Lung (tissue), 12 donors: ENCODE results near the gene SLC39A2. TPM values are rescaled to one million over a fixed set of nuclear protein-coding genes. Genes with fewer than 3 reads are reported as not detected.

Experiments used
- ATAC-seq: fragments of 200-7000 bp; cut with Tn5 transposase; one replicate; pipeline ENCODE4 v1.9.1; 2020; ENCODE audit warnings: moderate number of reproducible peaks; ENCODE audit not compliant: insufficient read depth, low FRiP score
- DNase-seq, 3 donors: peaks; one replicate each; pipeline ENCODE4 v3.0.0-alpha.2; 2013 to 2017
- H3K27ac ChIP-seq, 2 donors: one replicate each; pipeline ENCODE4 v1.5.1; 2013; ENCODE audit warnings: mild to moderate bottlenecking in 2 of 2, moderate library complexity in 2 of 2, control low read depth in 1 of 2, inconsistent platforms in 1 of 2, low read depth in 1 of 2, low read length in 1 of 2
- H3K27me3 ChIP-seq, 3 donors: one replicate each; pipeline ENCODE4 v1.5.1; 2013; ENCODE audit warnings: low read length in 2 of 3; ENCODE audit not compliant: control insufficient read depth in 3 of 3, insufficient read depth in 3 of 3
- H3K36me3 ChIP-seq, 4 donors: one replicate each; pipeline ENCODE4 v1.5.1; 2013; ENCODE audit warnings: low read length in 4 of 4, mild to moderate bottlenecking in 1 of 4, moderate library complexity in 1 of 4; ENCODE audit not compliant: control insufficient read depth in 4 of 4, insufficient read depth in 4 of 4
- H3K4me1 ChIP-seq, 5 donors: one replicate each; pipeline ENCODE4 v1.5.1; 2013; ENCODE audit warnings: low read length in 5 of 5, mild to moderate bottlenecking in 2 of 5, moderate library complexity in 1 of 5; ENCODE audit not compliant: control insufficient read depth in 5 of 5, insufficient read depth in 5 of 5
- H3K4me3 ChIP-seq: one replicate; pipeline ENCODE4 v1.5.1; 2013; ENCODE audit warnings: mild to moderate bottlenecking, control low read depth, moderate library complexity
- H3K9ac ChIP-seq, 2 donors: one replicate each; pipeline ENCODE4 v1.5.1; 2013; ENCODE audit warnings: low read length in 2 of 2, control low read depth in 1 of 2; ENCODE audit not compliant: insufficient read depth in 1 of 2
- H3K9me3 ChIP-seq, 4 donors: one replicate each; pipeline ENCODE4 v1.5.1; 2013; ENCODE audit warnings: low read length in 3 of 4, mild to moderate bottlenecking in 1 of 4, moderate library complexity in 1 of 4; ENCODE audit not compliant: control insufficient read depth in 4 of 4, insufficient read depth in 3 of 4
- WGBS, 2 donors: extraction: QIAGEN DNeasy Blood & Tissue Kit; methylation state at CpG; one replicate each; pipeline ENCODE4 v1.1.7; 2013; 5-methylcytosine and 5-hydroxymethylcytosine counted together
- polyA plus RNA-seq, 2 donors: library from polyadenylated mRNA; stranded (reverse); fragments of 200-250 nt; gene quantifications; one replicate each; pipeline ENCODE4 v1.2.1, GENCODE V29; 2013
- total RNA-seq, 2 donors: library from RNA; depleted of rRNA in 1 of 2; stranded (reverse); fragments of >200 nt in 1 of 2; gene quantifications; one replicate each; pipeline ENCODE4 v1.2.1, GENCODE V29; 2014 to 2021
- TF ChIP-seq, protein P1 (sequence below): IDR thresholded peaks from 2 replicates; pipeline ENCODE4 v1.5.1; 2012; ENCODE audit warnings: mild to moderate bottlenecking; ENCODE audit errors: control extremely low read depth, extremely low read depth
- donor health status: control.
- donor health status: control.
- donor health status: Bipolar disorder and iron deficiency.
- donor health status: healthy.
- donor health status: DM: yes; HTN: yes; CAD: no.

SLC39A2 gene
- total and polyA plus RNA-seq, 4 donors: 0.02 to 0.08 TPM; not detected in 2

DNA sequence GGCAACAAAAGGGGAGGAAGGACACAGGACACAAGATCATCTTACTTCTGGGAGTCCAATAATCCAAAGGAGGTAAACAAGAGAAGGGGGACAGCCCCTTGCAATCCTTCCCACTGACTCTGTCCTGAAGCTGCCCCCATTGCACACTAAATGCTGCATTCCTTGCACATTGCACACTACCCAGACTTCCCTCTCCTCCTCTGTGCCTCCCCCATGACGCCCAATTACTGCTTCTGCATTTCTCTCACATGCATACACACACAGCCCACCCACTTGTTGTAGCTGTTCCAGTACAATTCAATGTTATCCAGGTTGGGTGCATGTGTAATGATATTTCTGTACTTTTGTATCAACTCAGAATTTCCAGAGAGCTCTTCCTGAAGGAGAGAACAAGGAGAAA lies 20.3 kb downstream of the SLC39A2 start:
- DNase-seq (no peak), ATAC-seq (no peak)
- H3K4me1 ChIP-seq: peaks cover 0 to 15% (median 10%) of the 10 kb centered on the region in 5 donors
- peaks cover 5 to 24% (median 16%) of the 10 kb centered on the region in 4 donors for H3K36me3 ChIP-seq
- WGBS, 2 donors: 23 to 60% methylated on average over 1 of the region's 1 CpG
- H3K4me3 ChIP-seq: no peak overlapping the region
- TF ChIP-seq, protein P1, sequence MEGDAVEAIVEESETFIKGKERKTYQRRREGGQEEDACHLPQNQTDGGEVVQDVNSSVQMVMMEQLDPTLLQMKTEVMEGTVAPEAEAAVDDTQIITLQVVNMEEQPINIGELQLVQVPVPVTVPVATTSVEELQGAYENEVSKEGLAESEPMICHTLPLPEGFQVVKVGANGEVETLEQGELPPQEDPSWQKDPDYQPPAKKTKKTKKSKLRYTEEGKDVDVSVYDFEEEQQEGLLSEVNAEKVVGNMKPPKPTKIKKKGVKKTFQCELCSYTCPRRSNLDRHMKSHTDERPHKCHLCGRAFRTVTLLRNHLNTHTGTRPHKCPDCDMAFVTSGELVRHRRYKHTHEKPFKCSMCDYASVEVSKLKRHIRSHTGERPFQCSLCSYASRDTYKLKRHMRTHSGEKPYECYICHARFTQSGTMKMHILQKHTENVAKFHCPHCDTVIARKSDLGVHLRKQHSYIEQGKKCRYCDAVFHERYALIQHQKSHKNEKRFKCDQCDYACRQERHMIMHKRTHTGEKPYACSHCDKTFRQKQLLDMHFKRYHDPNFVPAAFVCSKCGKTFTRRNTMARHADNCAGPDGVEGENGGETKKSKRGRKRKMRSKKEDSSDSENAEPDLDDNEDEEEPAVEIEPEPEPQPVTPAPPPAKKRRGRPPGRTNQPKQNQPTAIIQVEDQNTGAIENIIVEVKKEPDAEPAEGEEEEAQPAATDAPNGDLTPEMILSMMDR: no peak
- no peak overlapping the region for H3K9ac ChIP-seq
- H3K27me3 ChIP-seq: no peaks in the 10 kb centered on the region
- H3K9me3 ChIP-seq: no peaks in the 10 kb centered on the region
- H3K27ac ChIP-seq: no peak overlapping the region

DNA sequence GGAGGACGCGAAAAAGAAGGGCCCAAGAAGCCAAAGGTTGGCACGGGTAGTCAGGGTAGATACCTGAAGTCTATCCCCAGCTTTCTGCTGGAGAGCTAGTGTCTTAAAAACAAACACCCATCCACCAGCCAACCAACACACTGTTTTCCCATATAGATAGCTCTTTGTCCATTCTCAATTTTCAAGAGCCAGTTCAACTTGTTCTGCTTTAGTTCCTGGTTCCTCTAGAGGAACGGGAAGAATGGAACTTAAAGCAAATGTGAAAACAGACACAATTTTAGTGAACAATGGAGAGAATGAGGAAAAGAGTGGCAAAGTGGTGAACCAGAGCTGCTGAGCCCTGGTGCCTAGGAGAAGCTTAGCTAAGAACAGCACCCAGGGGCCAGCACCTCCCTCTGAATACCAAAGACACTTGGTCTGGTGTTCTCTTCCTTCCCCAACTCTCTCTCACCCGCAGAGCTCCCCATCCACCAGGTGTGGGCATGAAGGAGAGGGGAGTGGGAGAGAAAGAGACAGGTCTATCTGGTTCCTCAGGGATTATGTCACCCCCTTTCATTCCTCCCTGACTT lies 22.0 kb downstream of the SLC39A2 start:
- ATAC-seq (no peak), DNase-seq (no peak)
- no peaks in the 10 kb centered on the region for H3K9me3 ChIP-seq
- TF ChIP-seq, protein P1: no peak
- H3K4me3 ChIP-seq: no peak overlapping the region
- WGBS, 2 donors: 89% methylated on average over 5 of the region's 5 CpGs
- H3K9ac ChIP-seq: no peak overlapping the region
- H3K4me1 ChIP-seq: peaks cover 3 to 17% (median 12%) of the 10 kb centered on the region in 5 donors
- H3K36me3 ChIP-seq: peaks cover 5 to 24% (median 16%) of the 10 kb centered on the region in 4 donors
- H3K27me3 ChIP-seq: no peaks in the 10 kb centered on the region
- no peak overlapping the region for H3K27ac ChIP-seq

DNA sequence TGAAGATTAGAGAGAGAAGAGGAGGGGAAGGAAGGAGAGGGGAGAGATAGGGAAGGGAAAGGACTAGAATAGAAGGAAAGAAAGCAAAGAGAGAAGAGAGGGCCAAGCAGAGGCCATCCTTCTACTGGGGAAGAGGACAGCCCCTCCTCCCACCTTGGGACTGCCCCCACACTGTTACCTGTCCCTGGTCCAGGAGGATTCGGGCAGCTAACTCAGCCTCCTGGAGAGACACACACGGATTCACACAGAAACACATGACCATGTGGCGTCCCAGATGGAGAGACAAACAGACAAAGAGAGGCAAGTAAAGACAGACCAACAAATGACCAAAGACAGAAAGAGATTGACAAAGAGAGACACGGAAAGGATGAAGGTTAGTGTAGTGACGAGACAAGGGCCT lies 23.6 kb downstream of the SLC39A2 start:
- Histone ChIP-seq H3K27ac (peak overlapping the region in 1 of 2 donors; percentile 93), H3K4me1 (peaks cover 7 to 24% (median 13%) of the 10 kb centered on the region in 5 donors), H3K4me3 (no peak overlapping the region), H3K36me3 (peaks cover 2 to 19% (median 13%) of the 10 kb centered on the region in 4 donors), H3K27me3 (no peaks in the 10 kb centered on the region), H3K9ac (no peak overlapping the region), H3K9me3 (no peaks in the 10 kb centered on the region)
- TF ChIP-seq, protein P1: no peak
- DNase-seq: no peak
- ATAC-seq: no peak
- WGBS, 2 donors: 80 to 89% methylated on average over 5 of the region's 5 CpGs

DNA sequence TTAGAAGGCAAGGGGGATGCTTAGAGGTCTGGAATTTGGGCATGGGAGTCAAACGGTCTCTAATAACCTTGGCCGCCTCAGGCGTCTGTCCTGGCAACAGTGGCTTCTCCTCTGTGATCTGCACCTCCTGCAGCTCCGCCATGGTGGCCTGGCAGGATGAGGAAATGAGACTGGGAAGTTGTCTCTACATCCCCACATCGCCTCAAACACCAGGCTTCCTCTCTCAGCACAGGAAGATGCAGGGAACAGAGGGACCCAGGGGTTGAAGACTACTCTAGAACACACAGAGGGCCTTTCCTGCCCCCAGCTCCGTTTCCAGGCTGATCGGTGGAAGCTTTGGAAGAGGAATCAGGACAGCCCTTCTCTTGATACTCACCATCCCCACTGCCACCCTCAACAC lies 24.1 kb downstream of the SLC39A2 start:
- WGBS, 2 donors: 41 to 43% methylated on average over 7 of the region's 7 CpGs
- Histone ChIP-seq H3K4me1 (peaks cover 7 to 24% (median 13%) of the 10 kb centered on the region in 5 donors), H3K4me3 (no peak overlapping the region), H3K9me3 (no peaks in the 10 kb centered on the region), H3K9ac (no peak overlapping the region), H3K27ac (peak overlapping the region; percentile 17 to 93), H3K27me3 (no peaks in the 10 kb centered on the region), H3K36me3 (peaks cover 2 to 19% (median 9%) of the 10 kb centered on the region in 4 donors)
- DNase-seq (peak in 2 of 3 donors; percentile 13 to 31), ATAC-seq (no peak)
- TF ChIP-seq, protein P1: no peak
